IPS-NIHi7 (cell line): ENCODE data around the gene KRT86.

Experiments used
- DNase-seq: peaks from one replicate; pipeline ENCODE4 v3.0.0; 2012; ENCODE audit warnings: mixed read lengths; ENCODE audit errors: extremely low spot score

Gene KRT86

GRCh38 chr12:52356762-52357580 is 82.5 kb downstream of the KRT86 start:
- DNase-seq: no peak
